GM06990 (cell line): ENCODE data around the gene TTLL5.

Experiments
- DNase-seq: peaks from one replicate; pipeline ENCODE4 v3.0.0-alpha.2; 2011; ENCODE audit not compliant: insufficient read length; ENCODE audit errors: extremely low read depth
- H3K27me3 ChIP-seq: replicated peaks from 2 replicates; pipeline ENCODE4 v1.6.0; 2011; ENCODE audit warnings: low read length; ENCODE audit not compliant: control insufficient read depth, insufficient read depth
- H3K36me3 ChIP-seq: 2 replicates; pipeline ENCODE4 v1.5.1; 2011; ENCODE audit warnings: low read length; ENCODE audit not compliant: control insufficient read depth, insufficient read depth
- H3K4me3 ChIP-seq: replicated peaks from 2 replicates; pipeline ENCODE4 v1.5.1; 2011; ENCODE audit warnings: low read depth, mild to moderate bottlenecking, control low read depth, low read length
- CTCF ChIP-seq: IDR thresholded peaks from 2 replicates; pipeline ENCODE4 v1.5.1; 2011; ENCODE audit warnings: low read length, control low read depth, mild to moderate bottlenecking, inconsistent platforms; ENCODE audit not compliant: insufficient read depth, poor library complexity, severe bottlenecking

The TTLL5 gene

GRCh38 chr14:75822522-75823141 is 161.6 kb downstream of the TTLL5 start:
- no peaks in the 10 kb centered on the region for H3K36me3 ChIP-seq
- TF ChIP-seq CTCF: no peak
- DNase-seq: no peak
- H3K4me3 ChIP-seq: no peak overlapping the region
- H3K27me3 ChIP-seq: no peaks in the 10 kb centered on the region

GRCh38 chr14:75823334-75823733 is 162.3 kb downstream of the TTLL5 start:
- Histone ChIP-seq H3K4me3 (no peak overlapping the region), H3K36me3 (no peaks in the 10 kb centered on the region), H3K27me3 (no peaks in the 10 kb centered on the region)
- TF ChIP-seq CTCF: no peak
- DNase-seq: no peak

- no peak for TF ChIP-seq CTCF
- H3K36me3 ChIP-seq: no peaks in the 10 kb centered on the region
- H3K27me3 ChIP-seq: no peaks in the 10 kb centered on the region
- DNase-seq: peak; percentile 10
- H3K4me3 ChIP-seq: no peak overlapping the region
Observed at GRCh38 chr14:75824318-75824717, 163.3 kb downstream of the TTLL5 start.

GRCh38 chr14:75825147-75825592 is 164.1 kb downstream of the TTLL5 start:
- H3K4me3 ChIP-seq: no peak overlapping the region
- H3K36me3 ChIP-seq: no peaks in the 10 kb centered on the region
- no peak for DNase-seq
- H3K27me3 ChIP-seq: no peaks in the 10 kb centered on the region
- no peak for TF ChIP-seq CTCF

- DNase-seq: no peak
- H3K36me3 ChIP-seq: no peaks in the 10 kb centered on the region
- H3K27me3 ChIP-seq: no peaks in the 10 kb centered on the region
- no peak for TF ChIP-seq CTCF
- no peak overlapping the region for H3K4me3 ChIP-seq
Observed at GRCh38 chr14:75826599-75826998, 165.6 kb downstream of the TTLL5 start.

- Histone ChIP-seq H3K4me3 (no peak overlapping the region), H3K27me3 (no peaks in the 10 kb centered on the region), H3K36me3 (no peaks in the 10 kb centered on the region)
- no peak for TF ChIP-seq CTCF
- no peak for DNase-seq
Observed at GRCh38 chr14:75827331-75827730, 166.3 kb downstream of the TTLL5 start.
